ENCODE measurements around the gene SPEG.
"Not testable (repeated sequence)": the region's sequence is repeated elsewhere in the genome, so short reads cannot be mapped to it uniquely, and the experiment has no call there.

Gene SPEG

GRCh38 chr2:219434718-219435525 is at the start of gene SPEG:
SPEG (plus strand) TSS chr2:219434843; CDS start chr2:219434978, 135 bp downstream.
- DNase-seq (ENCODE audit: low spot score) (no peak), FAIRE-seq (no peak)

- FAIRE-seq = no peak
- no peak for DNase-seq (ENCODE audit: low spot score)
These were observed 49.8 kb upstream of the SPEG start for GRCh38 chr2:219384859-219385258.

- FAIRE-seq = no peak
- no peak for DNase-seq (ENCODE audit: low spot score)
These were observed 48.6 kb upstream of the SPEG start for GRCh38 chr2:219385958-219386520.

- no peak for DNase-seq (ENCODE audit: low spot score)
- FAIRE-seq = no peak
These were observed 47.9 kb upstream of the SPEG start for GRCh38 chr2:219386532-219387280.

DNA sequence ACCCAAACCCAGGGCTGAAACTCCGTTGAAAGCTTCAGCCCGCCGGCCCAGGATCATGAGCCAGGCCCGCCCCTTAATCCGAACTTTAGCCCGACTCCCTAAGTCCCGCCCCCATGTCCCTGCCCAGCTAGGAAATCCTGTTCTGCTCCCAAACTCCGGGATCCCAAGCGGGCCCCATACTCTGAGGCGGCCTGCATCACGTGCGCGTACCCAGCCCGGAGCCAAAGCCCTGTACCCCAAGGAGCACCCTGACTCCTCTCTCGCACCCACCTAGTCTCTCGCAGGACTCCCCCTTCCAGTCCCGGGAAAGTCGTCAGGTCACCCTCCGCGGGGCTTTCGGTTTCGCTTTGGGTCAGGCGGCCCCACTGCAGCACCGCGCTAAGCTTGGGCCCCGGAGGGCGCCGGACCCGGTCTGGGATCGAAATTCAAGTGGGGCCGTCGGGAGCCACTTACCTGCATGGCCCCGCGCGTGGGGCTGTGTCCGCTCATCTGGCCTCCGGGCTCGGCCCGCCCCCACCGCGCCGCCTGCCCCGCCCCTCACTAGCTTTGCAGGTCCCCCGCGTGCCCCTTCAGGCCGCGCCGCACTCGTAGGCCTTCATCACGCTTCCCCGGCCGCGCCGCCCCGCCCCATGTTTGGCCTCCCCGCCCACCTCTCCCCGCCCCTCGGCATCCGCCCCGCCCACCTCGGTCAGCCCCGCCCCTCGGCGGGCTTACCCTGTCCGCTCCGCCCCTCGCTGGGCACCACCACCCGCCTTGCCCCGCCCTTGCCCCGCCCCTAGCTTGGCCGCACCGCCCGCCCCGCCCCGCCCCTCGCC is 47.1 kb upstream of the SPEG start, which contains the start of gene DNPEP:
TSS of gene DNPEP (minus strand) at position 607 of the 815 bp plus-strand sequence. CDS start at position 489, 118 bp downstream.
- FAIRE-seq (no peak), DNase-seq (ENCODE audit: low spot score) (peak; percentile 81)

- DNase-seq (ENCODE audit: low spot score) (peak; percentile 87), FAIRE-seq (no peak)
These were observed 46.3 kb upstream of the SPEG start for GRCh38 chr2:219388121-219388906.

- FAIRE-seq (no peak), DNase-seq (ENCODE audit: low spot score) (no peak)
These were observed 45.8 kb upstream of the SPEG start for GRCh38 chr2:219388907-219389156.

DNA sequence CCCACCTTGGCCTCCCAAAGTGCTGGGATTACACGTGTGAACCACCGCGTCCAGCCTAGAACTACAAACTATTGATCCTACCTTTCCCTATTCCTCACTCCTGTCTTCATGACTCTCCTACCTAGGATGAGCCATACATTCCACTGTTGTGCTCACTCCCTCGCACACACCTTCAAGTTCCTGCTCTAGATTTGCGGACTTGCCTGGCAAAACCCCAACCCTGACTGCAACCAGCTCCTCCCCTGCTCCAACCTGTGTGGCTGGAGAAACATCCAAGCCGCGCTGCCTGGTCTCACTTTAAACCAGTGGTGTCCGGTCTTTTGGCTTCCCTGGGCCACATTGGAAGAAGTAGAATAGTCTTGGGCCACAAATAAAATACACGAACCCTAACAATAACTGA is 41.9 kb upstream of the SPEG start:
- no peak for FAIRE-seq
- no peak for DNase-seq (ENCODE audit: low spot score)

DNA sequence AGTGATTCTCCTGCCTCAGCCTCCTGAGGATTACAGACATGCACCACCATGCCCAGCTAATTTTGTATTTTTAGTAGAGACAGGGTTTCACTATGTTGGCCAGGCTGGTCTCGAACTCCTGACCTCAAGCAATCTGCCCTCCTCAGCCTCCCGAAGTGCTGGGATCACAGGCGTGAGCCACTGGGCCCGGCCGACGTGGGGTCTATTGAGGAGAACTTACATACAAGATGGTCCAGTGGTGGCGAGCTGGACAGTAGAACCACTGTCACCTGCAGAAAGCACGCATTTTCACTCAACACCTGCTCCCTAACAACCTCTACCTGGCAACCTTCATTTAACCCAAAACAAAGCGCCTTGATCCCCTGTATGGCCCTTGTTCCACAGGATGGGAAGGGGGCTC is 39.6 kb upstream of the SPEG start:
- not testable (repeated sequence) for DNase-seq (ENCODE audit: low spot score); FAIRE-seq

DNA sequence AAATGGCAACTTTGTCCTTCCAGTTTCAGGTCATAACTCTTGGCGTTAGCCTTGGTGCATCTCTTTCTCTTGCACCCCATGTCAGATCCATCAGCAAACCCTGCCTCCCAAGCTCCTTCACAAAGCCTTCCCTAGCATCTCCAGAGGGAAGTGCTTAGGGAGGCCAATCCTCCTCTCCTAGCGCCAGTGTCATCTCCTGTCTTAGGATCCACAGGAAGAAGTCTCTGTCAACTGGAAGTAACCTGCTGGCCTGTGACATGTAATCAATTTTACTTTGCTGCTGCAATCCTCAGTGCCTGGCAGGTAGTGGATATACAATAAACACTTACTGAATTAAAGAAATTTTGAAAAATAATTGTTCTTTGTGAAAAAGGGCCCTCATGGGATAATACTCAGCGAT is 39.0 kb upstream of the SPEG start:
- FAIRE-seq (no peak), DNase-seq (ENCODE audit: low spot score) (no peak)

GRCh38 chr2:219396863-219397457 is 37.7 kb upstream of the SPEG start:
- no peak for DNase-seq (ENCODE audit: low spot score)
- no peak for FAIRE-seq

GRCh38 chr2:219398721-219399363 is 35.8 kb upstream of the SPEG start:
- FAIRE-seq = no peak
- DNase-seq (ENCODE audit: low spot score) = no peak

- DNase-seq (ENCODE audit: low spot score) (no peak), FAIRE-seq (no peak)
These were observed 34.7 kb upstream of the SPEG start for GRCh38 chr2:219399716-219400478.

DNA sequence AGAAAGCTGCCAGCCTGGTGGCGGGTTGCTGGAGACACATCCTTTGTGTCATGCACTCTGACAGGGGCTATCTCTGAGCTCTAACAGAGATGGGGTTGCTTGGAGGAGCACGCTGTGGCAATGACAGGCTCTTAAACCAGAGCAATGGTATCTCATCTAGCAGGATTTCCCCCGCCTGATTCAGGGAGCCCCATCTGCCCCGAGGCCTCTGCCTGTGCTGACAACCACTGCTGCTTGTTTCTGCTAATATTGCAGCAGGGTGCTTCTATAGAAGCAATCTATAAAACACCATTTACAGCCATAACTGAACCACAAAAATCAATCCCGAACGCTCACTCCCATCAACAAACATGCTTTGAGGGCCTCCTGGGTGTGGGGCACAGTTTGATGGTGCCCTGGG is 34.1 kb upstream of the SPEG start:
- no peak for FAIRE-seq
- no peak for DNase-seq (ENCODE audit: low spot score)

DNA sequence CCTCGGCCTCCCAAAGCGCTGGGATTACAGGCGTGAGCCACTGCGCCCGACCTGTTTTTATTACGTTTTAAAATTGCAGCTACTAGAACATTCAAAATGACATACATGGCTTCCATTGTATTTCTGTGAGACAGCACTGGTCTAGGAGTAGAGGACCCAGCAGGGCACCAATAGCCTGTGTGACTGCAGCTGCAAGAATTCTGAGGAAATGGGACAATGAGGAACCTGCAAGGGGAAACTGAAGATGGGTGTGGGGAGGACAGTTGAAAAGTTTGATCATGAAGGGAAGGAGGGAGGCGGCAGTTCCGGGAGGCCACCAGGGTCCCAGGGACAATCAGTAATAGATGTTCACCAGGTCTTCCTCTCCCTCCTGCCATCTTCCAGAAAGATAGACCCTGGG is 33.0 kb upstream of the SPEG start:
- FAIRE-seq (no peak), DNase-seq (ENCODE audit: low spot score) (no peak)

DNA sequence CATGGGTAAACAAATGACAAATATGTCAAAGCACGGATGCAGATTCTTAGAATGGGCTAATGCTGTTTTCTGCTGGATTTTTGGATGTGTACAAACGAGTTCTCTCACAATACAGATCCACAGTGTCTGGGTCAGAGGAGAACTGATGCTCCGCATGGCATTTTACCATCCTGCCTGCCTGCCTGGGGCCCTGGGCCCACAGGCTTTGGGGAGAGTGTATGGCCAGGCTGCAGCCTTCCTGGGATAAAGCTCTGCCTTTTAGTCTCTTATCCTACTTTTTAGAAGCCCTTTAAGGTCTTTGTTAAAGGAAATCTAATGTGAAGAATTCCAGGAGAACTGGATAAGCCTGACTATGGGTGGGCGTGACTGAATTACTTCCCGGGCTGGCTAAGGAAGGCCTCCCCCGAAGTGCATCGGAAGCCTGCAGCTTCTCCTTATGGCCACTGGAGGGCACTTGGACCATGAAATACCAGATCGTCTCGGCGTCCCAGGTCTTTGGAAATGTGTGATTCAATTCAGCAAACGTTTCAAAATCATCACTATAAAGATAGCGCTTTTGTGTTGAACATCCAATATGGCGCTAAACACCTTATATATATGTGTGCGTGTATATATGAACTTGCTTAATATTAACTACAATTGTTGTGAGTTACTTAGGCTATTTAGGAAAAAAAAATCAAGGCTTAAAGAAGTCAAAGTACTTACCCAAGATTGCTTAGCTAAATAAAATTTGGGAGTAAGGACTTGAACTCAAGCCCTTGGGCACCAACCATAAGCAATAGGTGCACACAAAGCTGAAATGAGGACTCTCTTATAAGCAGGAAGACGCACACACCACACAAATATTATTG is 31.8 kb upstream of the SPEG start:
- DNase-seq (ENCODE audit: low spot score) = peak; percentile 69
- peak; percentile 72 for FAIRE-seq

DNA sequence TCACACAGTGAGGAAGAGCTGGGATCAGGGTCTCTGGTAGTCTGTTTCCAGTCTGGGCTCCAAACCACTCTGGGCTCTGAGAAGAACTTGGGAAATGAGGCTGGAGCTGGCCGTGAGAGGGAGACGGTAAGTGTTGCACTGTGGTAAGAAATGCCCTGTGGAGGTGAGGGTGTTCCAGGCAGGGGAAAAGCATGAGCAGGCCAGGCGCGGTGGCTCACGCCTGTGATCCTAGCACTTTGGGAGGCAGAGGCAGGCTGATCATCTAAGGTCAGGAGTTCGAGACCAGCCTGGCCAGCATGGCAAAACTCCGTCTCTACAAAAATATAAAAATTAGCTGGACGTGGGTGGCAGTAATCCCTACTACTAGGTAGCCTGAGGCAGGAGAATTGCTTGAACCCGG is 30.8 kb upstream of the SPEG start:
- DNase-seq (ENCODE audit: low spot score) (no peak), FAIRE-seq (no peak)

DNA sequence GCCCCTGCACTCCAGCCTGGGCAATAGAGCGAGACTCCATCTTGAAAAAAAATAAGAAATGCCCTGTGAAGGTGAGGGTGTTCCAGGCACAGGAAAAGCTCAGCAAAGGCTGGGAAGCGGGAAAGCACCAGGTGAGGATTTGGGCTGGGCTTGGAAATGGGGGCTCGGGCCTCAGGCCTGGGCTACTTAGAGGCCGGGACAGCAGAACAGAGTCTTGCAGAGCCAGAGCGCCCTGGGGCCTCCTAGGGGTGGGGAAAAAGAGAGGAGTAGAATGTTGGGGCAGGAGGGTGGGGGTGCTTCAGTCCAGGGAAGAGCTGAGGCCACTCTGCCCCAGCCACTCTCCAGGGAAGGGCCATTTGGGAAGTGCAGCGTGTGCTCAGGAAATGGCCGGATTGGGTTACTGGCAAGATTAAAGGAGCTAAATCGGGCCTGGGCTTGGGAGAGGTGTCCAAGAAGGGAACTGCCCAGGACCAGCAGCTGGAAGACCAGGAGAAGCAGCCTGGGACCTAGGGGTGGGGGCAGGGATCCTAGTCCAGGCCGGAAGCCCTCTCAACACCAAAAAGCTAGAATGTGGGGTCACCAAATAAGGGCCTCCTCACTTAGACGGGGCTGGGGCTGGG is 30.2 kb upstream of the SPEG start:
- no peak for FAIRE-seq
- no peak for DNase-seq (ENCODE audit: low spot score)
